ENCODE results near the gene SPTBN2.

DNA sequence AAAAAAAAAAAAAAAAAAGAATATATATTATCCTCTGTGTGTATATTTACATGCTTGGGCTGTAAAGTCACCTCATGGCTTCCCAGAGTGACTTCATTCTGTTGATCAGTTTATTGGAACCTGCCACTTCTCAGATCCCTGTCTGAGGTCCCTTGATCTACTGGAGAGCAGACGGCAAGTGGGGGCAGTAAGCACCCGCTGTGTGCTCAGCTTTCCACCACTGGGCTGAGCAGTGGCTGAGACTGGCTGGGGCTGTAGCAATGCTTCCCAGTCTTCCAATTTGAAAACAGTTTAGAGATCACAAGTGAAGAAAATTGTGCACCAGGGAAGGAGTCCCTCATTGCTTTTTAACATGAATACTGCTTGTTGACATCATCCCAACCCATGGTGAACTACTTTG lies 44.4 kb downstream of the SPTBN2 start:
- TF ChIP-seq MAX (IDR thresholded peaks at IDR 0.05) (no peak), EP300 (IDR thresholded peaks at IDR 0.05; ENCODE audit: borderline replicate concordance) (no peak)

Data from Ishikawa (cell line).